ENCODE results near the gene EIF6.
"Not testable (repeated sequence)": the region's sequence is repeated elsewhere in the genome, so short reads cannot be mapped to it uniquely, and the experiment has no call there.

Gene EIF6

GRCh38 chr20:35254448-35254999, 30.0 kb downstream of the EIF6 start:
- DNase-seq, result no peak

- DNase-seq, result no peak
Measured at GRCh38 chr20:35253010-35253409, 31.6 kb downstream of the EIF6 start.

GRCh38 chr20:35252598-35252997, 32.0 kb downstream of the EIF6 start:
- DNase-seq, result not testable (repeated sequence)

GRCh38 chr20:35252037-35252461, 32.5 kb downstream of the EIF6 start:
- no peak for DNase-seq

- DNase-seq, result no peak
Measured at GRCh38 chr20:35251613-35251940, 33.0 kb downstream of the EIF6 start.

GRCh38 chr20:35248641-35249475, 35.7 kb downstream of the EIF6 start:
- no peak for DNase-seq

GRCh38 chr20:35246723-35247122, 37.8 kb downstream of the EIF6 start:
- no peak for DNase-seq

GRCh38 chr20:35243986-35244385, 40.6 kb downstream of the EIF6 start:
- no peak for DNase-seq

- no peak for DNase-seq
Measured at GRCh38 chr20:35243317-35243716, 41.3 kb downstream of the EIF6 start.

- DNase-seq, result no peak
Measured at GRCh38 chr20:35240811-35241293, 43.7 kb downstream of the EIF6 start.

GRCh38 chr20:35240083-35240810, 44.3 kb downstream of the EIF6 start:
- DNase-seq, result no peak

- no peak for DNase-seq
Measured at GRCh38 chr20:35238735-35239134, 45.8 kb downstream of the EIF6 start.

GRCh38 chr20:35238170-35238569, 46.4 kb downstream of the EIF6 start:
- no peak for DNase-seq

GRCh38 chr20:35237486-35237885, 47.1 kb downstream of the EIF6 start:
- DNase-seq, result no peak

- peak; percentile 47 for DNase-seq
Measured at GRCh38 chr20:35235881-35236280, 48.7 kb downstream of the EIF6 start.

- no peak for DNase-seq
Measured at GRCh38 chr20:35232575-35232974, 52.0 kb downstream of the EIF6 start.
